Stimulated activated CD4-positive, alpha-beta T cell treated with anti-CD3 and anti-CD28 coated beads, TNF-alpha, amount 100 ng/mL, for 1 hour (primary cell): Measurements from ENCODE around the gene SHISAL1.

ENCODE experiments used
- DNase-seq, 3 donors: peaks; one replicate each; pipeline ENCODE4 v3.0.0-alpha.2; 2020; ENCODE audit warnings: low read depth in 3 of 3, low spot score in 1 of 3

SHISAL1 gene

GRCh38 chr22:44281768-44282637, 30.7 kb downstream of the SHISAL1 start:
- DNase-seq, result no peak

- DNase-seq, result no peak
These were observed 32.0 kb downstream of the SHISAL1 start for GRCh38 chr22:44280665-44281188.

- no peak for DNase-seq
These were observed 33.7 kb downstream of the SHISAL1 start for GRCh38 chr22:44279069-44279360.

GRCh38 chr22:44278243-44279068, 34.3 kb downstream of the SHISAL1 start:
- no peak for DNase-seq

- no peak for DNase-seq
These were observed 35.2 kb downstream of the SHISAL1 start for GRCh38 chr22:44277386-44278135.

GRCh38 chr22:44276706-44277356, 35.9 kb downstream of the SHISAL1 start:
- no peak for DNase-seq

GRCh38 chr22:44276041-44276440, 36.7 kb downstream of the SHISAL1 start:
- DNase-seq, result no peak

- no peak for DNase-seq
These were observed 37.1 kb downstream of the SHISAL1 start for GRCh38 chr22:44275631-44275995.

- no peak for DNase-seq
These were observed 37.7 kb downstream of the SHISAL1 start for GRCh38 chr22:44274918-44275630.

- no peak for DNase-seq
These were observed 39.6 kb downstream of the SHISAL1 start for GRCh38 chr22:44273175-44273574.

- no peak for DNase-seq
These were observed 40.4 kb downstream of the SHISAL1 start for GRCh38 chr22:44272401-44272771.

GRCh38 chr22:44271732-44272400, 40.9 kb downstream of the SHISAL1 start:
- DNase-seq, result no peak

GRCh38 chr22:44271010-44271500, 41.7 kb downstream of the SHISAL1 start:
- no peak for DNase-seq

- no peak for DNase-seq
These were observed 42.2 kb downstream of the SHISAL1 start for GRCh38 chr22:44270556-44270880.

- DNase-seq, result no peak
These were observed 42.8 kb downstream of the SHISAL1 start for GRCh38 chr22:44269757-44270555.

GRCh38 chr22:44269117-44269498, 43.6 kb downstream of the SHISAL1 start:
- no peak for DNase-seq

- no peak for DNase-seq
These were observed 44.2 kb downstream of the SHISAL1 start for GRCh38 chr22:44268431-44269116.

GRCh38 chr22:44267856-44268255, 44.9 kb downstream of the SHISAL1 start:
- DNase-seq, result no peak
